GM10266 (cell line): ENCODE measurements around the gene NFKBIB.

Source experiments
- DNase-seq: peaks from one replicate; pipeline ENCODE4 v3.0.0; 2012; ENCODE audit errors: extremely low spot score
- TF ChIP-seq, protein P1 (sequence below): IDR thresholded peaks from 2 replicates; pipeline ENCODE4 v1.5.1; 2012; ENCODE audit warnings: mild to moderate bottlenecking, low read depth; ENCODE audit not compliant: control insufficient read depth, insufficient read depth; ENCODE audit errors: missing control alignments

Gene NFKBIB

DNA sequence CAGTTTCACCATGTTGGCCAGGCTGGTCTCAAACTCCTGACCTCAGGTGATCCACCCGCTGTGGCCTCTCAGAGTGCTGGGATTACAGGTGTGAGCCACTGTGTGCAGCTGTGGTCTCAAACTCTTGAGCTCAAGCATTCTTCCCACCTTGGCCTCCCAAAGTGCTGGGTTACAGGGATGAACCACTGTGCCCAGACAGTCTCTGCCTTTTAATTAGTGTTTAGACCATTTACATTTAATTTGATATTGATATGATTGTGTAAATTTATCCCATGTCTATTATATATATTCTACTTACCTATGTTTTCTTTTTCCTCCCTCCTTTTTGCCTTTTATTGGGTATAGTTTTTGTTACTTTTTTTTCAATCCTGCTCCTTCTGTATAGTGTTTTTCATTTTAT is 1.9 kb downstream of the NFKBIB start:
- DNase-seq: no peak
- TF ChIP-seq, protein P1, sequence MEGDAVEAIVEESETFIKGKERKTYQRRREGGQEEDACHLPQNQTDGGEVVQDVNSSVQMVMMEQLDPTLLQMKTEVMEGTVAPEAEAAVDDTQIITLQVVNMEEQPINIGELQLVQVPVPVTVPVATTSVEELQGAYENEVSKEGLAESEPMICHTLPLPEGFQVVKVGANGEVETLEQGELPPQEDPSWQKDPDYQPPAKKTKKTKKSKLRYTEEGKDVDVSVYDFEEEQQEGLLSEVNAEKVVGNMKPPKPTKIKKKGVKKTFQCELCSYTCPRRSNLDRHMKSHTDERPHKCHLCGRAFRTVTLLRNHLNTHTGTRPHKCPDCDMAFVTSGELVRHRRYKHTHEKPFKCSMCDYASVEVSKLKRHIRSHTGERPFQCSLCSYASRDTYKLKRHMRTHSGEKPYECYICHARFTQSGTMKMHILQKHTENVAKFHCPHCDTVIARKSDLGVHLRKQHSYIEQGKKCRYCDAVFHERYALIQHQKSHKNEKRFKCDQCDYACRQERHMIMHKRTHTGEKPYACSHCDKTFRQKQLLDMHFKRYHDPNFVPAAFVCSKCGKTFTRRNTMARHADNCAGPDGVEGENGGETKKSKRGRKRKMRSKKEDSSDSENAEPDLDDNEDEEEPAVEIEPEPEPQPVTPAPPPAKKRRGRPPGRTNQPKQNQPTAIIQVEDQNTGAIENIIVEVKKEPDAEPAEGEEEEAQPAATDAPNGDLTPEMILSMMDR: no peak

DNA sequence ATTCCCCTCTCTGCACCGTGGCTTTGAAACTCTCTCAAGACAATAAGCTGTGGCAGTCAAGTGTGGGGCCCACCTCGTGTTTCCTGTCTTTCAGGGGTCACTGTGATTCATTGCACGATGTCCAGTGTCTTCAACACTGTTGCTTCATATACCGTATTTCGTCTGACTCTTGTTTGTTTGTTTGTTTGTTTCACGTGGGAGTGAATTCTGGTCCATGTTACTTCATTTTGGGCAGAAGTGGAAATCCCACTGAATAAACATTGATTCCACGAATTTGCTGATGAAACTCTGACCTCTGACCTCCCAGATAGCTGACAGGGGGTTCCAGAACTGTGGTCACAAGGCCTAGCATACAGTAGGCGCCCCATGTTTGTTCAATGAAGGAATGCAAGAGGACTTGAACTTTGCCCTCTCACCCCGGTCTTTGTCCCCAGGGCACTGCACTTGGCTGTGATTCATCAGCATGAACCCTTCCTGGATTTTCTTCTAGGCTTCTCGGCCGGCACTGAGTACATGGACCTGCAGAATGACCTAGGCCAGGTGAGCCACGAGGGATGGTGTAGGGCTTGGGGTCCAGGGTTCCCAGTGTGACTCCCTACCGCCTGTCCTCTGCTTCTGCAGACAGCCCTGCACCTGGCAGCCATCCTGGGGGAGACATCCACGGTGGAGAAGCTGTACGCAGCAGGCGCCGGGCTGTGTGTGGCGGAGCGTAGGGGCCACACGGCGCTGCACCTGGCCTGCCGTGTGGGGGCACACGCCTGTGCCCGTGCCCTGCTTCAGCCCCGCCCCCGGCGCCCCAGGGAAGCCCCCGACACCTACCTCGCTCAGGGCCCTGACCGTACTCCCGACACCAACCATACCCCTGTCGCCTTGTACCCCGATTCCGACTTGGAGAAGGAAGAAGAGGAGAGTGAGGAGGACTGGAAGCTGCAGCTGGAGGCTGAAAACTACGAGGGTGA is 5.1 kb downstream of the NFKBIB start:
- TF ChIP-seq, protein P1: no peak
- DNase-seq: no peak

DNA sequence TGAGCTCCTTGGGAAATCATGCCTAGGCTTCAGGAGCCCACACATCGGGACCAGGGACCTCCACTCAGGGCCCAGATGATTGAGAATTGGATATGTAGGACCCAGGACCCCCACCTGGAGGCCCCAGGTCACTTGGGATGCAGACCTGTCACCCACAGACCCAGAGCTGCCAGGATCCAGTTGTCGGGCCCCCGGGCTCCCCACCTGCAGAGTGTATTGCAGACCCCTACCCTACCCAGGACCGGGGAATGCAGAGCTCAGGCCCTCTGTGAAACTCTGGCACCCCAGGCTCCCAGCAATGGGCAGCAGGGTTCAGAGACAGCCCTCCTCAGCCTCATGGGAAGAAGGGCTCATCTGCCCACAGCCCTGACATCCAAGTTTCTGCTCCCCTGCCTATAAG is 5.9 kb downstream of the NFKBIB start:
- TF ChIP-seq, protein P1: no peak
- DNase-seq: no peak

DNA sequence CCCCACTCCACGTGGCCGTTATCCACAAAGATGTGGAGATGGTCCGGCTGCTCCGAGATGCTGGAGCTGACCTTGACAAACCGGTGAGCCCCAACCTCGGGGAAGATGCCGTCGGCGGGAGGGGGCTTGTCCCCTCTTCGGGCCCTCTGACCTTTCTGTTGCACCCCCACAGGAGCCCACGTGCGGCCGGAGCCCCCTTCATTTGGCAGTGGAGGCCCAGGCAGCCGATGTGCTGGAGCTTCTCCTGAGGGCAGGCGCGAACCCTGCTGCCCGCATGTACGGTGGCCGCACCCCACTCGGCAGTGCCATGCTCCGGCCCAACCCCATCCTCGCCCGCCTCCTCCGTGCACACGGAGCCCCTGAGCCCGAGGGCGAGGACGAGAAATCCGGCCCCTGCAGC is 7.5 kb downstream of the NFKBIB start:
- no peak for DNase-seq
- TF ChIP-seq, protein P1: no peak

DNA sequence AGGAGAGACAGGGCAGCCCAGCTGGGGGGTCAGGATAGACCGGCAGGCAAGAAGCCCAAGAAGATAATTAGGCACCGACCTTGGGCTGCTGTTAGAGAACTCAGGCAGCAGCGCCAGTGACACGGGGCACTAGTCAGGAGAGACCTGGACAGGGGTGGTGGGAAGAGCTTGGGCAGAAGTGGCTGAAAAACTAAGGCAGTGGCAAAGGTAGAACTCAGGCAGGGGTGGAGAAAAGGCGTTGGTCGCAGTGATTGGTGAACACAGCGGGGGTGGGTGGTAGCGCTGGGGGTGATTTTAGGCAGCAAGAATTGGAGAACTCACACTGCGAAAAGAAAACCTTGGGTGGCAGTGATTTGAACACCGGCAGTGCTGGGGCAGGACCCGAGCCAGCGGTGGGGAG is 7.9 kb downstream of the NFKBIB start:
- DNase-seq: no peak
- TF ChIP-seq, protein P1: no peak

DNA sequence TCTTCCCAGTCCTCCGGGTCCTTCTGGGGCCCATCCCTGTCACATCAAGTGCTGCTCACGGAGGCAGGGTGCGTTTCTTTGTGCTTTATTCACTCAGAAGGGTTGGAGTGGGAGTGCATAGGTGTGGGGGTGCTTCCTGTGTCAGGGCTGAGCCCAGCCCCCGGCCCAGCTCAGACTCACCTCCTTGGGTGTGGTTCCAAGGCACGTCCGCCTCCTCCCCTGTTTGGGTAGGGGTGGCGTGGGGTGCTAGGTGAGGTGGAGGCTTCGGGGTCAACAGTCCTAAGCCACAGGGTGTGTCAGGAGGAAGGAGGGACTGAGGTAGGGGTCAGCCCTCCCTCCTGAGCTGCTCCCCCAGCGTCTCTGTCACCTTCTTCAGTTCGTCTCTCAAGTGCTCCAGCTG is 9.1 kb downstream of the NFKBIB start:
- TF ChIP-seq, protein P1: no peak
- no peak for DNase-seq

DNA sequence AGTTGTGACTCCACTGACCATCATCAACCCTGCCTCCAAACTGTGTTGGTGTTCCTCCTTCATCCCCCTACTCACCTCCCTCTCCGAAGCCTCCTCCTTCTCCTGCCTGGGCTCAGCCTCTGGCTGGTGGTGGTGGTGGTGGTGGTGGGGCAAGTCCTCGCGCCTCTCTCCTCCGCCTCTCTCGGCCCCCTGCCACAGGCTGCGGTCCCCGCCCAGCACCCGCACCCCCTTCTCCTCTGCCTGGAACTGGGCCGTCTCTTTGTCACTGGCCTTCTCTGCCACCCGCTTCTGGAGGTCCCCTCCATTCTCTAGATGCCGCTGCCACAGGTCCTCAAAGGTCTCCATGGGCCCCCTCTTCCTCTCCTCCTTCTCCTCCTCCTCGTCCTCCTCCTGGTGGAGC is 10.7 kb downstream of the NFKBIB start:
- TF ChIP-seq, protein P1: no peak
- DNase-seq: no peak
